RPMI7951 (cell line): Measurements from ENCODE around the gene RALGPS1. TPM values are rescaled to one million over a fixed set of nuclear protein-coding genes. Genes with fewer than 3 reads are reported as not detected.
A peak's percentile ranks its signal among the peaks of the same experiment; 100 is the strongest.

Source experiments
- DNase-seq: peaks from one replicate; pipeline ENCODE4 v3.0.0-alpha.2; 2012; ENCODE audit warnings: low read depth
- total RNA-seq: library from RNA; depleted of rRNA; stranded (reverse); fragments of >200 nt; shearing (Covaris generic); gene quantifications from 2 replicates; pipeline ENCODE4 v1.2.3, GENCODE V29; 2014

Gene RALGPS1
- total RNA-seq, 1 experiment from 2014 or later, result 4.0 TPM

- DNase-seq, result no peak
Measured at GRCh38 chr9:127118597-127119319, 204.2 kb downstream of the RALGPS1 start.

GRCh38 chr9:127119320-127119709 lies 204.7 kb downstream of the RALGPS1 start:
- DNase-seq, result no peak

GRCh38 chr9:127121628-127122175 lies 207.1 kb downstream of the RALGPS1 start:
- DNase-seq, result peak; percentile 42

- DNase-seq, result peak; percentile 97
Measured at GRCh38 chr9:127122176-127123063, 207.8 kb downstream of the RALGPS1 start, which contains the start of gene ANGPTL2. TSS of gene ANGPTL2 (minus strand) at chr9:127122635. CDS start at chr9:127108731, 13,904 bp downstream.

- no peak for DNase-seq
Measured at GRCh38 chr9:127123064-127123890, 208.7 kb downstream of the RALGPS1 start.

- DNase-seq, result no peak
Measured at GRCh38 chr9:127124111-127124531, 209.5 kb downstream of the RALGPS1 start.

- DNase-seq, result no peak
Measured at GRCh38 chr9:127124792-127125191, 210.2 kb downstream of the RALGPS1 start.

- no peak for DNase-seq
Measured at GRCh38 chr9:127126971-127127370, 212.4 kb downstream of the RALGPS1 start.

- peak; percentile 83 for DNase-seq
Measured at GRCh38 chr9:127128341-127129072, 213.9 kb downstream of the RALGPS1 start.

- no peak for DNase-seq
Measured at GRCh38 chr9:127129073-127129717, 214.6 kb downstream of the RALGPS1 start.

GRCh38 chr9:127129718-127130085 lies 215.1 kb downstream of the RALGPS1 start:
- DNase-seq, result peak; percentile 19

GRCh38 chr9:127130235-127130634 lies 215.7 kb downstream of the RALGPS1 start:
- no peak for DNase-seq

- peak; percentile 92 for DNase-seq
Measured at GRCh38 chr9:127130661-127131538, 216.3 kb downstream of the RALGPS1 start.

- DNase-seq, result peak; percentile 82
Measured at GRCh38 chr9:127131871-127132270, 217.3 kb downstream of the RALGPS1 start.

GRCh38 chr9:127132375-127132774 lies 217.8 kb downstream of the RALGPS1 start:
- no peak for DNase-seq

GRCh38 chr9:127132921-127133647 lies 218.5 kb downstream of the RALGPS1 start:
- DNase-seq, result no peak

- DNase-seq, result peak; percentile 74
Measured at GRCh38 chr9:127133739-127134167, 219.2 kb downstream of the RALGPS1 start.

GRCh38 chr9:127135056-127135745 lies 220.6 kb downstream of the RALGPS1 start:
- no peak for DNase-seq
